HTR-8/SVneo (cell line): ENCODE data around the gene SH3D19.
"Not testable (repeated sequence)": the region's sequence is repeated elsewhere in the genome, so short reads cannot be mapped to it uniquely, and the experiment has no call there.

Experiments used
- DNase-seq: peaks from one replicate; pipeline ENCODE4 v3.0.0; 2011; ENCODE audit warnings: low spot score, mixed read lengths; ENCODE audit not compliant: insufficient read length
- FAIRE-seq: peaks from 2 replicates; lab custom pipeline; 2011; peaks lifted over from hg19 to GRCh38; lab: Jason Lieb, UNC

The SH3D19 gene

GRCh38 chr4:151169900-151170299 is 155.5 kb downstream of the SH3D19 start:
- FAIRE-seq, result no peak
- DNase-seq, result no peak

DNA sequence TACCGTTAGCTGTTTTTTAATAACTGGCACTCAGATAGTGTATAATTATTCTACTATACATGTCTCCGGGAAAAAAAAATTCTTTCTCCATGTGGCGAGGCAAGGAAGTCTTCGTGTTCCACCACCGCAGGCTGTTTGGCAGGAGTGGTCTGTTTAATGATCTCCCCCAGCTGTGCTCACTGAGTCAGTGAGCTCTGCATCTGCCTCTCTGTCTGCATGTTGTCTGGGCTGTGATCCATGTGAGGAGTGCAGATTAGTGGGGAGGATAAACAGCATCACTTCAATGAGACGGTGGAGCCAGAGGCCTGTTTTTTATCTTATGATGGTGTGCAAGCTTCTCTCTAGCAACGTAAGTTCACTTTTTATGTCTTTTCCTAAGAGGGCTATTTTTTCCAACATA is 156.2 kb downstream of the SH3D19 start:
- no peak for FAIRE-seq

GRCh38 chr4:151167561-151167960 is 157.8 kb downstream of the SH3D19 start:
- DNase-seq (no peak), FAIRE-seq (no peak)

More for the DNA sequence above, 156.2 kb downstream of the SH3D19 start:
- DNase-seq, result no peak

DNA sequence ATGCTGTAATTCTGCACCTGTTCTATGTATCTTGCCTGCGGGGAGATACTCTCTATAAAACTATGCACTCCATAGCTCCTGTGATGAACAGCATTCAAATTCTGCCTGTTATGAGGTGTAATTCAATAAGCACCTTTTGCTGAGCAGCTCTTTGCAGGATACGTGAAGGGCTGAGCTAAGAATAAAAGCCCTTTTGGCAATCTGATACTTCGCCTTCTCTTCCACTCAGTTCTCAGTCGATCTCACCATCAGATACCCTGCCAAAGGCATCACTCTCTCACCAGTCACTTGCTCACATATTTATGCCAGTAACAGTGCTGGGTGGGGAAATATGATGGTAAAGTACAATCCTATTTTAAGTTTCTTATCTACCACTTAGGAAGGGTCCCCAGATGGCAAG is 158.8 kb downstream of the SH3D19 start:
- FAIRE-seq, result no peak

DNA sequence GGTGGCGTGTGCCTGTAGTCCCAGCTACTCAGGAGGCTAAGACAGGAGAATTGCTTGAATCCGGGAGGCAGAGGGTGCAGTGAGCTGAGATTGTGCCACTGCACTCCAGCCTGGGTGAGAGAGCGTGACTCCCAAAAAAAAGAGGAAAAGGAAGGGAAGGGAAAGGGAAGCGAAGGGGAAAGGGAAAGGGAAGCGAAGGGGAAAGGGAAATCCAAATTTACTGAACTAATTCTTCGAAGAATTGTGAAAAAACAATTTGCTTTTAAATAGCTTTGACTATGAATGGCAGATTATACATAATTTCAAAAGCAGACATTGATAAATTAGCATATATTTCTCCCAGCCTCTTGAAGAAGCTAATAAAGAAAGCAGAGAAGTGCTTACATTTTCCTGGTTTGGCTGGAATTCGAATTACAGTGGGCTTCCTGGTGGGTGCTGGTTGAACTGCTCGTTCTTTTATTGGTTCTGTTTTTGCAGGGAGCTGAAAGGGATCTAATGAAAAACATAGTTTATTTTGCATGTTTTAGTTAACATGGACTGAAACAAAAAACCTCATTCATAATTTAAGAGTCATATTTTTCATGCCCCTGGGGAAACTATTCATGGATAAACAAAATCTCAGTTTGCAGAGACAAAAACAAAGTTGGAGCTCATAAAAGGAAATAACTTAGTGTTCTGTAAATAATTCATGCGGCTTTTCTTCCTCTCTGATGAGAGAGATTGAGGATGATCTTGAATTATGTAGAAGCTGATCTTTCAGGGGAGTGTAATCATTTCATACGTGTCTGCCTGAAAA is 160.0 kb downstream of the SH3D19 start:
- no peak for FAIRE-seq
- DNase-seq, result no peak

More for the DNA sequence above, 158.8 kb downstream of the SH3D19 start:
- no peak for DNase-seq

- no peak for DNase-seq
- no peak for FAIRE-seq
Observed at GRCh38 chr4:151163855-151164254, 161.6 kb downstream of the SH3D19 start.

DNA sequence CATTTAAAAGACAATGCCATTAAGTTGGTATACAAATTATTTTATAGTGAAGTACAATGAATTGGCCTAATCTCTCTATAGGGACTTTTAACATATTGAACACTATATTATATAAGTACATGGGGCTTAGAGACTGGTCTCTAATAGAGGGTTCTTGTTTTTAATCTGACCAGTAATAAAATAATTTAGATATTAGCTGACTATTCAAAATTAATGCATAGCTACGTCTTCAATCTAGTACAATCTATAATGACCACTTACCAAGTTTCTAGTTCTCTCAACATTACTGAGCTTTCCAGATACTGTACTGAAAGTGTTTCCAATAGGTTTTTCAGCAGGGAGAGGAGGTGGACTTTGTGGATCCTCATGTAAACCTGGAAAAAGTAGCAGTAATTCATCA is 166.4 kb downstream of the SH3D19 start:
- no peak for DNase-seq
- FAIRE-seq, result no peak

- FAIRE-seq, result no peak
- DNase-seq, result no peak
Observed at GRCh38 chr4:151157543-151157942, 167.9 kb downstream of the SH3D19 start.

GRCh38 chr4:151153585-151153984 is 171.8 kb downstream of the SH3D19 start:
- DNase-seq, result no peak
- FAIRE-seq, result no peak

DNA sequence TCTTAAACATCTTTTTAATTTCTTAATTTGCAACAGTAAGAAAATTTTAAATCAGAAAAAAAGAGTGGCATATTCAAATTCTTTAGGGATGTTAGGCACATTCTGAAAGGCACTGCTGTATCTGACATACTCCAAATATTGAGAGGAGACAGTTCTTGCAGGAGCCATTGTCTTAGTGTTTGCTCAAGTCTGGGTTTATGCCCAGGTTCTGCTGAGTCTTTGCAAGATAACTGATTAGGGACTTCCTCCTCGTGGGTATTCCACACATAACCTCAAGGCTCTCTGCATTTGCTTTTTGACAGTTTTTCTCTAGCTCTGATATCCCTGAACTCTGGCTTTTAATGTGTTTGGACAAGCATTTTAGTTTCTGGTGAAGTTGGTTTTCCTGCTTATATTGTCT is 173.4 kb downstream of the SH3D19 start:
- FAIRE-seq (no peak), DNase-seq (no peak)

GRCh38 chr4:151150821-151151580 is 174.4 kb downstream of the SH3D19 start:
- FAIRE-seq (no peak), DNase-seq (no peak)

DNA sequence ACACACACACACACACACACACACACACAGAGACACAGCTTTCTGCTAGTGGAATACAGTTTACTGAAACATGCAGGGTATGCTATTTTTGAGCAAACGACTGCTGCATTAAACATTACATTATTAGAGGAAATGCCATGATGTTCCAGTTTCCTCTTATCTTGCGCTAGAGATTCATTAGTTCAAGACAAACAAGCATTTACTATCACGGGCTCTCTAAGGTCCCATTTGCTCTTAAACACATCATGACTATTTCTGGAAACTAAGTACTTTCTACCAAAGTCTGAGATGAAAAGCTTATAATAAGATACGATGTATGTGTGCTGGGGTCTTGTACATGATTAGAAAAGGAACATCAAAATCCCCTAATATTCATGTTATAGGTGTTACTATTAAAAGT is 177.1 kb downstream of the SH3D19 start:
- no peak for FAIRE-seq
- no peak for DNase-seq

- DNase-seq (no peak), FAIRE-seq (no peak)
Observed at GRCh38 chr4:151147000-151147399, 178.4 kb downstream of the SH3D19 start.

- FAIRE-seq (no peak), DNase-seq (no peak)
Observed at GRCh38 chr4:151144329-151145072, 180.9 kb downstream of the SH3D19 start.

DNA sequence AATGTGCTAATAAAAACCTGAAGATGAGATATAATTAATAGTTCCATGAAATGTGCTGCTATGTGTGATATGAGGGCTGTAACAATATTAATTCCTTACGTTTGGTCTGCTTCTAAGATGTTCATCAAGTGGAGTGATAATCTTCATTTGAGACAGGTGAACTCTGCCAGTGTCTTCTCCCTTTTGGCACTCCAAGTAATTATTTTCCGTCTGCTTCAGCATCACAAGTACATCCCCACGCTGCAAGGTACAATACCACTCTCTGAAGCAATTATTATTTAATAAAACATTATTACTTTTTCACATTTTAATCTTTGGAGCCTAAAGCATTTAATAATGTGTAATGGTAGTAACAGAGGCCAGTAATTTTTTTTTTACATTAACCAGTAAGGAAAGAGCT is 181.6 kb downstream of the SH3D19 start:
- FAIRE-seq, result no peak

DNA sequence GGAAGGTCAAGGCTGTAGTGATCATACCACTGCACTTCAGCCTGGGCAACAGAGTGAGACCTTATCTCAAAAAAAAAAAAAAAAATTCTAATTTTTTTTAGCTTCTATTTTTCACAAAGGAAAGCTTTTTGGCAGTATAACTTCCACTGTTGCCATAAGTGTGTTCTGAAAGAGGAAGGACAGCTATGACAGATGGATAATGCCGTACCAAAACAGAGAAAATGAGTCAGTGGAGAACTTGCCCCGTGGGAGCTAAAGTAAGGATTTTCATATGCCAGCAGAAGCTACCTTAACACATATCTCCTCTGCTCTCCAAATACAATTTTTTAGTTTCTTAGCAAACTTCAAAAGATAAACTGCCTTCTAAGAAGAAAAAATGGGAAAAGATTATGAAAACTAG is 182.2 kb downstream of the SH3D19 start:
- FAIRE-seq (no peak), DNase-seq (no peak)

More for the DNA sequence above, 181.6 kb downstream of the SH3D19 start:
- DNase-seq, result no peak

DNA sequence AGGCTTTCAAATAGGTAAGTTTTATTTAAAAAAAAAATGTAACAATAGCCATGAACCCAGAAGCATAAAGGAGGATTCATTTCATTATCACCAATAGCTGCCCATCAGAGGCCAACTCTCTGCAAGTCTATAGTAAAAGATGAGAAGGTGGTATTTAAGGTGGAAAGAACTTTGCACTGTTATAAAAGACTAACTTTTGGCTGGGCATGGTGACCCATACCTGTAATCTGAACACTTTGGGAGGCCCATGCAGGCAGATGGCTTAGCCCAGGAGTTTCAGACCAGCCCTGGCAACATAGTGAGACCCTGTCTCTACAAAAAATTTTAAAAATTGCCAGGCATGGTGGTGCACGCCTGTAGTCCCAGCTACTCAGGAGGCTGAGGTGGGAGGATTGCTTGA is 182.6 kb downstream of the SH3D19 start:
- FAIRE-seq (no peak), DNase-seq (no peak)

DNA sequence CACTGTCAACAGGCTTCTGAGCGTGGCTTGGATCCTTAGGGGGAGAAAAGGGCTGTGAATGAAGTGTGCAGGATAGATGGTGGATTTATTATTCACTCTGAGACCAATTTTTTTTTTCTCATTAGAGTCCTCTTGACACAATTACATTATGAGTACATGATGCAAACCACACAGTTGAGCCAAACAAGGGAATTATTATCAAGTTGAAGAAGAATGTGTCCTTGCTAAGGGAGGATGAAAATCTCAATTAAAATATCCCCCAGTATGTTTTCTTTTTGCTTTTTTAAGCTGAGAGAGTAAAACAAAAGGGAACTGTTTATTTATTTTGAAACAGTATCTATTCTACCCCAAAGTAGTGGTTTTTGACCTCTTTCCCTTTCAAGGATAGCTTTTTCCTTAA is 185.6 kb downstream of the SH3D19 start:
- DNase-seq, result no peak
- no peak for FAIRE-seq

DNA sequence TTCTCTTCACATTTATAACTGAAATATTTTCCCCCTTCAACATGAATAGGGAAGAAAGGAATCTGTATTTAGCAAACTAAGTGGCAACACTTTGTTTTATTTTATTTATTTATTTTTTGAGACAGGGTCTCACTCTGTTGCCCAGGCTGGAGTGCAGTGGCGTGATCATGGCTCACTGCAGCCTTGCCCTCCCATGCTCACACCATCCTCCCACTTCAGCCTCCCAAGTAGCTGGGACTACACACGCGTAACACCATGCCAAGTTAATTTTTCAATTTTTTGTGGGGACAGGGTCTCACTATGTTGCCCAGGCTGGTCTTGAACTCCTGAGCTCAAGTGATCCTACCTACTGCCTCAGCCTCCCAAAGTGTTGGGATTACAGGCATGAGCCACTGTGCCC is 189.4 kb downstream of the SH3D19 start:
- FAIRE-seq, DNase-seq: not testable (repeated sequence)

- FAIRE-seq (no peak), DNase-seq (no peak)
Observed at GRCh38 chr4:151133311-151133710, 192.1 kb downstream of the SH3D19 start.

GRCh38 chr4:151129796-151130195 is 195.6 kb downstream of the SH3D19 start:
- DNase-seq, result no peak
- FAIRE-seq, result no peak
